HEK293 (cell line): ENCODE measurements around the gene TUBB2A.
A peak's percentile ranks its signal among the peaks of the same experiment; 100 is the strongest.

ENCODE experiments used
- GLIS2 ChIP-seq: fragments of 450-650 bp; formaldehyde crosslinking; IDR thresholded peaks from 2 replicates; pipeline ENCODE4 v1.5.1; 2016; ENCODE audit warnings: missing biosample characterization, missing genetic modification characterization
- HOXD13 ChIP-seq: sonication (generic); formaldehyde crosslinking; IDR thresholded peaks from 2 replicates; pipeline ENCODE4 v1.8.0; 2022; ENCODE audit warnings: missing genetic modification reagents, borderline replicate concordance
- KLF1 ChIP-seq: fragments of 450-650 bp; formaldehyde crosslinking; IDR thresholded peaks from 2 replicates; pipeline ENCODE4 v1.5.1; 2016; ENCODE audit warnings: missing biosample characterization, missing genetic modification characterization
- KLF8 ChIP-seq: fragments of 450-650 bp; formaldehyde crosslinking; IDR thresholded peaks from 2 replicates; pipeline ENCODE4 v1.5.1; 2016; ENCODE audit warnings: missing biosample characterization, missing genetic modification characterization
- MYNN ChIP-seq: fragments of 450-650 bp; formaldehyde crosslinking; IDR thresholded peaks from 2 replicates; pipeline ENCODE4 v1.5.1; 2016; ENCODE audit warnings: missing biosample characterization, missing genetic modification characterization, borderline replicate concordance
- OVOL3 ChIP-seq: fragments of 450-650 bp; formaldehyde crosslinking; IDR thresholded peaks from 2 replicates; pipeline ENCODE4 v1.5.1; 2016; ENCODE audit warnings: missing biosample characterization, missing genetic modification characterization
- ZEB2 ChIP-seq: fragments of 450-650 bp; formaldehyde crosslinking; IDR thresholded peaks from 2 replicates; pipeline ENCODE4 v1.5.1; 2016; ENCODE audit warnings: missing biosample characterization, missing genetic modification characterization
- ZNF10 ChIP-seq: fragments of 450-650 bp; formaldehyde crosslinking; IDR thresholded peaks from 2 replicates; pipeline ENCODE4 v1.5.1; 2017; ENCODE audit warnings: missing biosample characterization, missing genetic modification characterization
- ZNF133 ChIP-seq: fragments of 450-650 bp; formaldehyde crosslinking; IDR thresholded peaks from 2 replicates; pipeline ENCODE4 v1.5.1; 2016; ENCODE audit warnings: missing biosample characterization, missing genetic modification characterization
- ZNF416 ChIP-seq: fragments of 450-650 bp; formaldehyde crosslinking; IDR thresholded peaks from 2 replicates; pipeline ENCODE4 v1.5.1; 2016; ENCODE audit warnings: missing biosample characterization, missing genetic modification characterization
- ZNF548 ChIP-seq: fragments of 450-650 bp; formaldehyde crosslinking; IDR thresholded peaks from 2 replicates; pipeline ENCODE4 v1.5.1; 2016; ENCODE audit warnings: missing biosample characterization, missing genetic modification characterization
- ZNF610 ChIP-seq: fragments of 450-650 bp; formaldehyde crosslinking; IDR thresholded peaks from 2 replicates; pipeline ENCODE4 v1.5.1; 2016; ENCODE audit warnings: missing biosample characterization, missing genetic modification characterization, borderline replicate concordance
- ZNF624 ChIP-seq: fragments of 450-650 bp; formaldehyde crosslinking; IDR thresholded peaks from 2 replicates; pipeline ENCODE4 v1.5.1; 2017; ENCODE audit warnings: missing biosample characterization, missing genetic modification characterization
- ZNF654 ChIP-seq: fragments of 450-650 bp; formaldehyde crosslinking; IDR thresholded peaks from 2 replicates; pipeline ENCODE4 v1.5.1; 2016; ENCODE audit warnings: low read depth, missing biosample characterization, missing genetic modification characterization
- ZNF660 ChIP-seq: fragments of 450-650 bp; IDR thresholded peaks from 2 replicates; pipeline ENCODE4 v1.5.1; 2018; ENCODE audit warnings: missing biosample characterization, mild to moderate bottlenecking, missing genetic modification characterization
- ZNF776 ChIP-seq: fragments of 450-650 bp; formaldehyde crosslinking; IDR thresholded peaks from 2 replicates; pipeline ENCODE4 v1.5.0; 2017; ENCODE audit warnings: missing biosample characterization, missing genetic modification characterization, borderline replicate concordance
- ZNF837 ChIP-seq: fragments of 450-650 bp; formaldehyde crosslinking; IDR thresholded peaks from 2 replicates; pipeline ENCODE4 v1.5.1; 2016; ENCODE audit warnings: missing biosample characterization, missing genetic modification characterization
- TF ChIP-seq, protein P1 (sequence below): fragments of 450-650 bp; formaldehyde crosslinking; IDR thresholded peaks from 2 replicates; pipeline ENCODE4 v1.5.1; 2016; ENCODE audit warnings: missing biosample characterization, missing genetic modification characterization
- TF ChIP-seq, protein P2 (sequence below): fragments of 450-650 bp; formaldehyde crosslinking; IDR thresholded peaks from 2 replicates; pipeline ENCODE4; 2016; ENCODE audit warnings: missing biosample characterization, missing genetic modification characterization
- TF ChIP-seq, protein P3 (sequence below): fragments of 450-650 bp; formaldehyde crosslinking; IDR thresholded peaks from 2 replicates; pipeline ENCODE4 v1.5.1; 2016; ENCODE audit warnings: missing biosample characterization, missing genetic modification characterization
- TF ChIP-seq, protein P4 (sequence below): fragments of 450-650 bp; formaldehyde crosslinking; IDR thresholded peaks from 2 replicates; pipeline ENCODE4 v1.5.1; 2017; ENCODE audit warnings: missing biosample characterization, missing genetic modification characterization
- TF ChIP-seq, protein P5 (sequence below): fragments of 450-650 bp; formaldehyde crosslinking; IDR thresholded peaks from 2 replicates; pipeline ENCODE4 v1.5.1; 2016; ENCODE audit warnings: missing biosample characterization, missing genetic modification characterization
- TF ChIP-seq, protein P6 (sequence below): fragments of 450-650 bp; formaldehyde crosslinking; IDR thresholded peaks from 2 replicates; pipeline ENCODE4 v1.5.1; 2016; ENCODE audit warnings: missing biosample characterization, missing genetic modification characterization
- TF ChIP-seq, protein P7 (sequence below): fragments of 450-650 bp; formaldehyde crosslinking; IDR thresholded peaks from 2 replicates; pipeline ENCODE4 v1.5.1; 2016; ENCODE audit warnings: missing biosample characterization, missing genetic modification characterization
- TF ChIP-seq, protein P8 (sequence below): fragments of 450-650 bp; formaldehyde crosslinking; IDR thresholded peaks from 2 replicates; pipeline ENCODE4 v1.5.1; 2016; ENCODE audit warnings: missing biosample characterization, missing genetic modification characterization, borderline replicate concordance
- TF ChIP-seq, protein P9 (sequence below): fragments of 450-650 bp; formaldehyde crosslinking; IDR thresholded peaks from 2 replicates; pipeline ENCODE4 v1.5.1; 2017; ENCODE audit warnings: missing biosample characterization, missing genetic modification characterization

Gene TUBB2A

DNA sequence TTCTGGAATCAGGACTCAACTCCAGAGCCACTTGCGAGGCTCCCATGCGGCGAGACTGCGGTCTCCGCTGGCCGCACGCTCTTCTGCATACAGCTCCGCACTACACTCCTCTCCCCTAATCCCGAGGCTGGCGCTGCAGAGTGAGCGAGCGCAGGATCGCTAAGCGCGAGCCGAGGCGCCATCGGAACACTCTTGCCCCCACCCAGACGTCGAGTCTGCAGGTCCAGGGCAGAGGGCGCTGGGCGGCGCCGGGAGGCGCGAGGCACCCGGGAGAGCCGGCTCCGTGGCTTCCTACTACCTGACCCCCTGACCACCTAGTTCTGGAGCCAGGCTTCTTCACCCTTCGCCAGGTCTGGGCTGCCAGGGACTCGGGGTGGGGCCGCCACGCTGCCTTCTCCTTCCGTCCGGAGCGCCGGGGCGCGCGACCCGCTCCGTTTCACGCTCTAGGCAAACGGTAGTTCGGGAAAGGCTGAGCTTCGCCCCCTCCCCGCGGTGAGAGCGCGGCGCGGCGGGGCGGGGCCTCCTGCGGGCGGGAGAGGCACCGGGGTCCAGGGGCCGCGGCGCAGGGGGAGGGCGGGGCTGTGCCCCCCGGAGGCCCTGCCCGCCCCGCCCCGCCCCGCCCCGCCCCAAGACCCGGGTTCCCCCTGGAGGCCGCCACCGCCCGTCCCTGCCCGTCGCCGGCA lies 5.4 kb upstream of the TUBB2A start (continued):
- TF ChIP-seq ZNF660 (tag by site-specific recombination), result no peak
- no peak for TF ChIP-seq ZNF624
- TF ChIP-seq ZNF610 (tag by site-specific recombination), result no peak
- TF ChIP-seq, protein P1, sequence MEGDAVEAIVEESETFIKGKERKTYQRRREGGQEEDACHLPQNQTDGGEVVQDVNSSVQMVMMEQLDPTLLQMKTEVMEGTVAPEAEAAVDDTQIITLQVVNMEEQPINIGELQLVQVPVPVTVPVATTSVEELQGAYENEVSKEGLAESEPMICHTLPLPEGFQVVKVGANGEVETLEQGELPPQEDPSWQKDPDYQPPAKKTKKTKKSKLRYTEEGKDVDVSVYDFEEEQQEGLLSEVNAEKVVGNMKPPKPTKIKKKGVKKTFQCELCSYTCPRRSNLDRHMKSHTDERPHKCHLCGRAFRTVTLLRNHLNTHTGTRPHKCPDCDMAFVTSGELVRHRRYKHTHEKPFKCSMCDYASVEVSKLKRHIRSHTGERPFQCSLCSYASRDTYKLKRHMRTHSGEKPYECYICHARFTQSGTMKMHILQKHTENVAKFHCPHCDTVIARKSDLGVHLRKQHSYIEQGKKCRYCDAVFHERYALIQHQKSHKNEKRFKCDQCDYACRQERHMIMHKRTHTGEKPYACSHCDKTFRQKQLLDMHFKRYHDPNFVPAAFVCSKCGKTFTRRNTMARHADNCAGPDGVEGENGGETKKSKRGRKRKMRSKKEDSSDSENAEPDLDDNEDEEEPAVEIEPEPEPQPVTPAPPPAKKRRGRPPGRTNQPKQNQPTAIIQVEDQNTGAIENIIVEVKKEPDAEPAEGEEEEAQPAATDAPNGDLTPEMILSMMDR (tag by site-specific recombination), result peak; percentile 90
- TF ChIP-seq MYNN (tag by site-specific recombination), result no peak
- TF ChIP-seq KLF8 (tag by site-specific recombination), result peak; percentile 86; the same call in 1 of the 2 replicates
- TF ChIP-seq, protein P2, sequence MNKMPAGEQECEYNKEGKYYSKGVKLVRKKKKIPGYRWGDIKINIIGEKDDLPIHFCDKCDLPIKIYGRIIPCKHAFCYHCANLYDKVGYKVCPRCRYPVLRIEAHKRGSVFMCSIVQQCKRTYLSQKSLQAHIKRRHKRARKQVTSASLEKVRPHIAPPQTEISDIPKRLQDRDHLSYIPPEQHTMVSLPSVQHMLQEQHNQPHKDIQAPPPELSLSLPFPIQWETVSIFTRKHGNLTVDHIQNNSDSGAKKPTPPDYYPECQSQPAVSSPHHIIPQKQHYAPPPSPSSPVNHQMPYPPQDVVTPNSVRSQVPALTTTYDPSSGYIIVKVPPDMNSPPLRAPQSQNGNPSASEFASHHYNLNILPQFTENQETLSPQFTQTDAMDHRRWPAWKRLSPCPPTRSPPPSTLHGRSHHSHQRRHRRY (tag by site-specific recombination), result no peak
- TF ChIP-seq, protein P3, sequence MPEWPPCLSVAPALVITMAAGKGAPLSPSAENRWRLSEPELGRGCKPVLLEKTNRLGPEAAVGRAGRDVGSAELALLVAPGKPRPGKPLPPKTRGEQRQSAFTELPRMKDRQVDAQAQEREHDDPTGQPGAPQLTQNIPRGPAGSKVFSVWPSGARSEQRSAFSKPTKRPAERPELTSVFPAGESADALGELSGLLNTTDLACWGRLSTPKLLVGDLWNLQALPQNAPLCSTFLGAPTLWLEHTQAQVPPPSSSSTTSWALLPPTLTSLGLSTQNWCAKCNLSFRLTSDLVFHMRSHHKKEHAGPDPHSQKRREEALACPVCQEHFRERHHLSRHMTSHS, result no peak
- no peak for TF ChIP-seq HOXD13
- TF ChIP-seq ZNF837 (tag by site-specific recombination), result no peak
- TF ChIP-seq OVOL3, result no peak
- TF ChIP-seq, protein P4, sequence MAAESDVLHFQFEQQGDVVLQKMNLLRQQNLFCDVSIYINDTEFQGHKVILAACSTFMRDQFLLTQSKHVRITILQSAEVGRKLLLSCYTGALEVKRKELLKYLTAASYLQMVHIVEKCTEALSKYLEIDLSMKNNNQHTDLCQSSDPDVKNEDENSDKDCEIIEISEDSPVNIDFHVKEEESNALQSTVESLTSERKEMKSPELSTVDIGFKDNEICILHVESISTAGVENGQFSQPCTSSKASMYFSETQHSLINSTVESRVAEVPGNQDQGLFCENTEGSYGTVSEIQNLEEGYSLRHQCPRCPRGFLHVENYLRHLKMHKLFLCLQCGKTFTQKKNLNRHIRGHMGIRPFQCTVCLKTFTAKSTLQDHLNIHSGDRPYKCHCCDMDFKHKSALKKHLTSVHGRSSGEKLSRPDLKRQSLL, result peak; percentile 95
- TF ChIP-seq ZNF10 (tag by site-specific recombination), result no peak
- TF ChIP-seq ZNF548, result no peak
- TF ChIP-seq ZNF133 (tag by site-specific recombination), result no peak
- no peak for TF ChIP-seq ZNF654
- peak; percentile 84 for TF ChIP-seq ZEB2 (tag by site-specific recombination)
- TF ChIP-seq, protein P5, sequence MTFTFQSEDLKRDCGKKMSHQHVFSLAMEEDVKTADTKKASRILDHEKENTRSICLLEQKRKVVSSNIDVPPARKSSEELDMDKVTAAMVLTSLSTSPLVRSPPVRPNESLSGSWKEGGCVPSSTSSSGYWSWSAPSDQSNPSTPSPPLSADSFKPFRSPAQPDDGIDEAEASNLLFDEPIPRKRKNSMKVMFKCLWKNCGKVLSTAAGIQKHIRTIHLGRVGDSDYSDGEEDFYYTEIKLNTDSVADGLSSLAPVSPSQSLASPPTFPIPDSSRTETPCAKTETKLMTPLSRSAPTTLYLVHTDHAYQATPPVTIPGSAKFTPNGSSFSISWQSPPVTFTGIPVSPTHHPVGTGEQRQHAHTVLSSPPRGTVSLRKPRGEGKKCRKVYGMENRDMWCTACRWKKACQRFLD (tag by site-specific recombination), result no peak
- TF ChIP-seq, protein P6, sequence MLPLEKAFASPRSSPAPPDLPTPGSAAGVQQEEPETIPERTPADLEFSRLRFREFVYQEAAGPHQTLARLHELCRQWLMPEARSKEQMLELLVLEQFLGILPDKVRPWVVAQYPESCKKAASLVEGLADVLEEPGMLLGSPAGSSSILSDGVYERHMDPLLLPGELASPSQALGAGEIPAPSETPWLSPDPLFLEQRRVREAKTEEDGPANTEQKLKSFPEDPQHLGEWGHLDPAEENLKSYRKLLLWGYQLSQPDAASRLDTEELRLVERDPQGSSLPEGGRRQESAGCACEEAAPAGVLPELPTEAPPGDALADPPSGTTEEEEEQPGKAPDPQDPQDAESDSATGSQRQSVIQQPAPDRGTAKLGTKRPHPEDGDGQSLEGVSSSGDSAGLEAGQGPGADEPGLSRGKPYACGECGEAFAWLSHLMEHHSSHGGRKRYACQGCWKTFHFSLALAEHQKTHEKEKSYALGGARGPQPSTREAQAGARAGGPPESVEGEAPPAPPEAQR, result no peak
- no peak for TF ChIP-seq ZNF416 (tag by site-specific recombination)
- TF ChIP-seq, protein P7, sequence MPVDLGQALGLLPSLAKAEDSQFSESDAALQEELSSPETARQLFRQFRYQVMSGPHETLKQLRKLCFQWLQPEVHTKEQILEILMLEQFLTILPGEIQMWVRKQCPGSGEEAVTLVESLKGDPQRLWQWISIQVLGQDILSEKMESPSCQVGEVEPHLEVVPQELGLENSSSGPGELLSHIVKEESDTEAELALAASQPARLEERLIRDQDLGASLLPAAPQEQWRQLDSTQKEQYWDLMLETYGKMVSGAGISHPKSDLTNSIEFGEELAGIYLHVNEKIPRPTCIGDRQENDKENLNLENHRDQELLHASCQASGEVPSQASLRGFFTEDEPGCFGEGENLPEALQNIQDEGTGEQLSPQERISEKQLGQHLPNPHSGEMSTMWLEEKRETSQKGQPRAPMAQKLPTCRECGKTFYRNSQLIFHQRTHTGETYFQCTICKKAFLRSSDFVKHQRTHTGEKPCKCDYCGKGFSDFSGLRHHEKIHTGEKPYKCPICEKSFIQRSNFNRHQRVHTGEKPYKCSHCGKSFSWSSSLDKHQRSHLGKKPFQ (tag by site-specific recombination), result 0 out of 2 replicates have a peak, but pooled peaks have one; percentile 39
- TF ChIP-seq, protein P8, sequence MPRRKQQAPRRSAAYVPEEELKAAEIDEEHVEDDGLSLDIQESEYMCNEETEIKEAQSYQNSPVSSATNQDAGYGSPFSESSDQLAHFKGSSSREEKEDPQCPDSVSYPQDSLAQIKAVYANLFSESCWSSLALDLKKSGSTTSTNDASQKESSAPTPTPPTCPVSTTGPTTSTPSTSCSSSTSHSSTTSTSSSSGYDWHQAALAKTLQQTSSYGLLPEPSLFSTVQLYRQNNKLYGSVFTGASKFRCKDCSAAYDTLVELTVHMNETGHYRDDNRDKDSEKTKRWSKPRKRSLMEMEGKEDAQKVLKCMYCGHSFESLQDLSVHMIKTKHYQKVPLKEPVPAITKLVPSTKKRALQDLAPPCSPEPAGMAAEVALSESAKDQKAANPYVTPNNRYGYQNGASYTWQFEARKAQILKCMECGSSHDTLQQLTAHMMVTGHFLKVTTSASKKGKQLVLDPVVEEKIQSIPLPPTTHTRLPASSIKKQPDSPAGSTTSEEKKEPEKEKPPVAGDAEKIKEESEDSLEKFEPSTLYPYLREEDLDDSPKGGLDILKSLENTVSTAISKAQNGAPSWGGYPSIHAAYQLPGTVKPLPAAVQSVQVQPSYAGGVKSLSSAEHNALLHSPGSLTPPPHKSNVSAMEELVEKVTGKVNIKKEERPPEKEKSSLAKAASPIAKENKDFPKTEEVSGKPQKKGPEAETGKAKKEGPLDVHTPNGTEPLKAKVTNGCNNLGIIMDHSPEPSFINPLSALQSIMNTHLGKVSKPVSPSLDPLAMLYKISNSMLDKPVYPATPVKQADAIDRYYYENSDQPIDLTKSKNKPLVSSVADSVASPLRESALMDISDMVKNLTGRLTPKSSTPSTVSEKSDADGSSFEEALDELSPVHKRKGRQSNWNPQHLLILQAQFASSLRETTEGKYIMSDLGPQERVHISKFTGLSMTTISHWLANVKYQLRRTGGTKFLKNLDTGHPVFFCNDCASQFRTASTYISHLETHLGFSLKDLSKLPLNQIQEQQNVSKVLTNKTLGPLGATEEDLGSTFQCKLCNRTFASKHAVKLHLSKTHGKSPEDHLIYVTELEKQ (tag by site-specific recombination), result peak; percentile 29; the same call in 1 of the 2 replicates
- TF ChIP-seq KLF1 (tag by site-specific recombination), result peak; percentile 67; the same call in 1 of the 2 replicates
- TF ChIP-seq GLIS2, result peak; percentile 88
- TF ChIP-seq ZNF776, result no peak
- TF ChIP-seq, protein P9, sequence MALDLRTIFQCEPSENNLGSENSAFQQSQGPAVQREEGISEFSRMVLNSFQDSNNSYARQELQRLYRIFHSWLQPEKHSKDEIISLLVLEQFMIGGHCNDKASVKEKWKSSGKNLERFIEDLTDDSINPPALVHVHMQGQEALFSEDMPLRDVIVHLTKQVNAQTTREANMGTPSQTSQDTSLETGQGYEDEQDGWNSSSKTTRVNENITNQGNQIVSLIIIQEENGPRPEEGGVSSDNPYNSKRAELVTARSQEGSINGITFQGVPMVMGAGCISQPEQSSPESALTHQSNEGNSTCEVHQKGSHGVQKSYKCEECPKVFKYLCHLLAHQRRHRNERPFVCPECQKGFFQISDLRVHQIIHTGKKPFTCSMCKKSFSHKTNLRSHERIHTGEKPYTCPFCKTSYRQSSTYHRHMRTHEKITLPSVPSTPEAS (tag by site-specific recombination), result no peak
